BE2C (cell line): ENCODE measurements around the gene XYLT1.

Experiments used
- DNase-seq: peaks from one replicate; pipeline ENCODE4 v3.0.0-alpha.2; 2020
- H3K27me3 ChIP-seq: fragments of 250-450 bp; sonication (Bioruptor Pico); 2 replicates; pipeline ENCODE4 v1.5.1; 2020; ENCODE audit warnings: mild to moderate bottlenecking
- H3K36me3 ChIP-seq: fragments of 250-450 bp; sonication (Bioruptor Pico); 2 replicates; pipeline ENCODE4 v1.5.1; 2020; ENCODE audit warnings: mild to moderate bottlenecking
- H3K4me1 ChIP-seq: fragments of 250-450 bp; sonication (Bioruptor Pico); 2 replicates; pipeline ENCODE4 v1.5.1; 2020
- H3K4me3 ChIP-seq: 2 replicates; pipeline ENCODE4 v1.5.1; 2011; ENCODE audit warnings: low read depth, low read length
- H3K9me3 ChIP-seq: fragments of 250-450 bp; sonication (Bioruptor Pico); 2 replicates; pipeline ENCODE4 v1.5.1; 2020
- TF ChIP-seq, protein P1 (sequence below): IDR thresholded peaks from 2 replicates; pipeline ENCODE4 v1.5.1; 2012; ENCODE audit warnings: mild to moderate bottlenecking, low read depth, low read length

Gene XYLT1

DNA sequence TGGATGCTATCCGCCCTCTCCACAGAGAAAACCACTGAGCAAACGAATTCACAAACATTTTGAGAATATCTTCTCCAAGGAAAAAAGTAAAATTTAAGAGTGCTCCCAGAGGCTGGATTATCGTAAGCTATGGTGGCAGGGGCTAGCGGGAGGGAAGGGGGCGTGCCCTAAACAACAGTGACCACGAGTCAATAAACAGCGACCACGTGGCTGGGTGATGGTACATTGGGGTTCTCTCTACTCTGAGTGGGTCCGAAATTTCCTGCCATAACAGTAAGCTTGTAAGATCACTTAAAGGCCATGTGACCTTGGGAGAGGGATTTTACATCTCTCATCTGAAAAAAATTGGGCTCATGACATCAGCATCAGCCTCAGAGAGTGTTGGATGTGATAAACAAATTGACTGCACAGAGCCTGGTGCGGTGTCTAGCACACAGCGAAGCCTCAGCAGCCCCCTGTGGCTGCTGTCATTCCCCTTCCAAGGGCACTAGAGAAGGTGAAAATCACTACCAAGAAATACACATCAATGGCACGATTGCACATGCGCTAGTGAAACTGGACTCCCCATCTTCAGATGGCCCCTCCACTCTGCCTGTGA lies 213.2 kb downstream of the XYLT1 start:
- Histone ChIP-seq H3K9me3 (no peaks in the 10 kb centered on the region), H3K4me3 (no peak overlapping the region), H3K36me3 (no peaks in the 10 kb centered on the region), H3K4me1 (no peaks in the 10 kb centered on the region), H3K27me3 (no peaks in the 10 kb centered on the region)
- DNase-seq = no peak
- TF ChIP-seq, protein P1, sequence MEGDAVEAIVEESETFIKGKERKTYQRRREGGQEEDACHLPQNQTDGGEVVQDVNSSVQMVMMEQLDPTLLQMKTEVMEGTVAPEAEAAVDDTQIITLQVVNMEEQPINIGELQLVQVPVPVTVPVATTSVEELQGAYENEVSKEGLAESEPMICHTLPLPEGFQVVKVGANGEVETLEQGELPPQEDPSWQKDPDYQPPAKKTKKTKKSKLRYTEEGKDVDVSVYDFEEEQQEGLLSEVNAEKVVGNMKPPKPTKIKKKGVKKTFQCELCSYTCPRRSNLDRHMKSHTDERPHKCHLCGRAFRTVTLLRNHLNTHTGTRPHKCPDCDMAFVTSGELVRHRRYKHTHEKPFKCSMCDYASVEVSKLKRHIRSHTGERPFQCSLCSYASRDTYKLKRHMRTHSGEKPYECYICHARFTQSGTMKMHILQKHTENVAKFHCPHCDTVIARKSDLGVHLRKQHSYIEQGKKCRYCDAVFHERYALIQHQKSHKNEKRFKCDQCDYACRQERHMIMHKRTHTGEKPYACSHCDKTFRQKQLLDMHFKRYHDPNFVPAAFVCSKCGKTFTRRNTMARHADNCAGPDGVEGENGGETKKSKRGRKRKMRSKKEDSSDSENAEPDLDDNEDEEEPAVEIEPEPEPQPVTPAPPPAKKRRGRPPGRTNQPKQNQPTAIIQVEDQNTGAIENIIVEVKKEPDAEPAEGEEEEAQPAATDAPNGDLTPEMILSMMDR = no peak

DNA sequence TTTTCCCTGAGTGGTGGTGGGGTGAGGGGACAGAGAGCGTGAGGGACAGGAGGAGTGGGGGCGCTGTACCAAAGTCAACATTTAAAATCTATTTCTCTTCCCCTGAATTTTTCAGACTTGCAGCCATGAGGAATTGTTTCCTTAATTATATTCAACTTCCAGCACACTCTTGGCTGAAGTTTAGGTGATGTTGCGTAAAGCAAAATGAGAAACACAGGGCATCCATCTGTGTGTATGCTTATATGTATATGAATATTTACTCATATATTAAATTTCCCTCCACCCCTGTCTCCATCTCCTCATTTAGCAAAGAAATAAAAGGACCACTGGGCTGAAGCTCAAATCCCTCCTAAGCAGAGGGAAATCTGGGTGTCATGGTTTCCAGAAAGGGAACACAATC lies 218.1 kb downstream of the XYLT1 start:
- TF ChIP-seq, protein P1 = no peak
- DNase-seq = no peak
- Histone ChIP-seq H3K27me3 (no peaks in the 10 kb centered on the region), H3K4me1 (no peaks in the 10 kb centered on the region), H3K36me3 (no peaks in the 10 kb centered on the region), H3K9me3 (no peaks in the 10 kb centered on the region), H3K4me3 (no peak overlapping the region)

DNA sequence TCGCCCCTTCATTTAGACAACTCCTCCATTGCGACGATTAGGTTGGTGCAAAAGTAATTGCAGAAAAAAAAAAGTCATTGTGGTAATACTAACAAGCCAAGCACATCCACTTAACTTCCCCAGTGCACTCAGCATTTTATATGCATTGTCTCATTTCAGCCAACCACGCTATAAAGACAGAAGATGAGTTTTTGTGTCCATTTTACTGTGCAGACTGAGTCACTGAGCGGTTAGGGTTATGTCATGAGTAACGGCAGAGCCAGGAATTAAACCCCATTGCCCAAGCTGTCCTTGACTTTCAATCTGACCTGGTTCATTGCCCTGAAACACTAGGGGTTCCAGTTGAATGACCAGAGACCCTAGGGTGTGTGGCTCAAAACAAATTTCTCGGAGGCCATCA lies 218.7 kb downstream of the XYLT1 start:
- Histone ChIP-seq H3K4me3 (no peak overlapping the region), H3K9me3 (no peaks in the 10 kb centered on the region), H3K4me1 (no peaks in the 10 kb centered on the region), H3K27me3 (no peaks in the 10 kb centered on the region), H3K36me3 (no peaks in the 10 kb centered on the region)
- DNase-seq = no peak
- TF ChIP-seq, protein P1 = no peak

DNA sequence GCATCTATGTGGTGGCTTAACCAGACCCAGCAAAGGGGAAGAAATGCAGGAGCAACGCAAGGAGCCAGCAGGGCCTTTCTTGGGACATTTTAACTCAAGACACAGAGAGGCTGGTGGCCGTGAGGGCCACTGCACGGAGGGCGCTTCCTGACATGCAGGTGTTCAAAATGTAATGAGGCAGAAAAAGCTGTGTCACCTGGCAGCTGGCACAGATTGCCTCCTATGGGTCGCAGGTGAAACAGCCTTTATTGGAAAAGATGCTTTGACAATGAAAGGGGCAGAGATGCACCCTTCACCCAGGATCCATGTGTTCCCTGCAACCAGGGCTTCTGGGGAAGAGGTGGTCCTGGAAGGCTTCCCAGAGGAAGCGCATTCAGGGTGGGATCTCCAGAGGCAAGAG lies 219.3 kb downstream of the XYLT1 start:
- no peak overlapping the region for H3K4me3 ChIP-seq
- no peak for DNase-seq
- no peaks in the 10 kb centered on the region; the same call in 1 of the 2 replicates for H3K27me3 ChIP-seq

DNA sequence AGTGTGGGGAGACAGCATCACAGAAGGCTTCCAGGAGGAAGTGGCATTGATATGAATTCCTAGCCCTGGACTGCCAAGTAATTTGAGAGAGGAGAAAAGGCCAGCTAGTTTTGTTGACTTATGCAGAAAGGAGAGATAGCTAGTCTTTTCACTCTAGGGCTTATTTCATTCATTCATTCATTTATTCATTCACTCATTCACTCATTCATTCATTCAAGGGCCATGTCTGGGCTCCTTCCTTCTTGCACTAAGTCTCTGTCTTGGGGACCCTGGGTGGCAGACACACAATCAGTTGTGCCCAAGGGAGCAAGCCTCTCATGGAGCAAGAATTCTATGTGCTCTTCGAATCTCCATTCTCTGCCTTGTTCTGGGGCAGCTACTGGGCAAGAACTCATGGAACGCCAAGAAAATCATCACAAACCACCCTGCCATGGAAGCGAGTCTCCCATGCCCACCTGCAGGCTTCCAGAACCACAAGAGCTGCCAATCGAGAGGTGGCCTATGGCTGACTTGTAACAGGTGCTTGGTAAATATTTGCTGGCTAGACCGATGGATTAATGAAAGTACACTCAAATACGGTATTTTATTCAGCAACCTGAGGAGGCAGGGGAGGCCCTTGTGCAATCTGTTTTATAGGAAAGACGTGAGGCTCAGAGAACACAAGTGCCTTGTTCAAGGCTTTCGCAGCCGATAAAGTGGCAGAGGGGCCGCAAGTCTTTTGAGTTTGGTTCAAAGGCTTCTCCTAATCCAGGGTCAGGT lies 223.6 kb downstream of the XYLT1 start:
- H3K36me3 ChIP-seq = no peaks in the 10 kb centered on the region
- H3K27me3 ChIP-seq = peaks cover 15% of the 10 kb centered on the region
- DNase-seq = no peak
- H3K9me3 ChIP-seq = no peaks in the 10 kb centered on the region
- no peak overlapping the region for H3K4me3 ChIP-seq
- TF ChIP-seq, protein P1 = no peak
- H3K4me1 ChIP-seq = no peaks in the 10 kb centered on the region

More for the DNA sequence above, 219.3 kb downstream of the XYLT1 start:
- Histone ChIP-seq H3K4me1 (no peaks in the 10 kb centered on the region), H3K9me3 (no peaks in the 10 kb centered on the region), H3K36me3 (no peaks in the 10 kb centered on the region)
- TF ChIP-seq, protein P1 = no peak

DNA sequence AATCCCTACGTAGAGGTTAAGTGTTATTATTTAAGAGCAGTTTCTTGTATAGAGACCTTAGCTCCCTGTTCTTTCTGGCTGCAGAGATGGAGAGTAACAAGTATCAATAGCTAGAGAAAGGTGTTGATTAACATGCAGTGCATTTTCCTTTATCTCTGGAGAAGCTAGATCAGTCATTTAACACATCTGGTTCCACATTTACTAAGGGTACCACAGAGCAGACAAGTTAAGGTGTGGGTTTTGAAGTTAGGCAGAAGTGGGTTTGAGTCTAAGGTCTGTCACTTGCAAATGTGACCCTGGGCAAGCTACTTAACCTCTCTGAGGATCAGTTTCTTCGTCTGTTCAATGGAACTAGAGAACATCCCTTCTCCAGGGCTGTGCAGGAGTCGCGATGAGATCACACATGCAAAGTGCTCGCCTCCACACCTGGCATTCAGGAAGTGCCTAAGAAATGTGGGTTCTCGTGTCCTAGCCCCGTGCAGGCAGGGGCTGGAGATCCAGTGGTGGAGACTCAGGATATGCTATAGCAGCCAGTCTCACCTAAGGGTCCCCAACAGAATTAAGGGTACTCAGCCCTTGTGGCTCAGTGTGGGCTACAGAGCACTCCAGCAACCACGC lies 224.4 kb downstream of the XYLT1 start:
- no peaks in the 10 kb centered on the region for H3K36me3 ChIP-seq
- no peaks in the 10 kb centered on the region for H3K9me3 ChIP-seq
- H3K27me3 ChIP-seq = peaks cover 15% of the 10 kb centered on the region
- H3K4me3 ChIP-seq = no peak overlapping the region
- DNase-seq = no peak
- TF ChIP-seq, protein P1 = no peak
- H3K4me1 ChIP-seq = no peaks in the 10 kb centered on the region
